Measurements from ENCODE around the gene RAD9A. TPM values are rescaled to one million over a fixed set of nuclear protein-coding genes. Genes with fewer than 3 reads are reported as not detected.

Gene RAD9A
- total and polyA plus RNA-seq, 2 of the 4 experiments (the other 2 are of a cell fraction): 2.0 to 10.3 TPM

DNA sequence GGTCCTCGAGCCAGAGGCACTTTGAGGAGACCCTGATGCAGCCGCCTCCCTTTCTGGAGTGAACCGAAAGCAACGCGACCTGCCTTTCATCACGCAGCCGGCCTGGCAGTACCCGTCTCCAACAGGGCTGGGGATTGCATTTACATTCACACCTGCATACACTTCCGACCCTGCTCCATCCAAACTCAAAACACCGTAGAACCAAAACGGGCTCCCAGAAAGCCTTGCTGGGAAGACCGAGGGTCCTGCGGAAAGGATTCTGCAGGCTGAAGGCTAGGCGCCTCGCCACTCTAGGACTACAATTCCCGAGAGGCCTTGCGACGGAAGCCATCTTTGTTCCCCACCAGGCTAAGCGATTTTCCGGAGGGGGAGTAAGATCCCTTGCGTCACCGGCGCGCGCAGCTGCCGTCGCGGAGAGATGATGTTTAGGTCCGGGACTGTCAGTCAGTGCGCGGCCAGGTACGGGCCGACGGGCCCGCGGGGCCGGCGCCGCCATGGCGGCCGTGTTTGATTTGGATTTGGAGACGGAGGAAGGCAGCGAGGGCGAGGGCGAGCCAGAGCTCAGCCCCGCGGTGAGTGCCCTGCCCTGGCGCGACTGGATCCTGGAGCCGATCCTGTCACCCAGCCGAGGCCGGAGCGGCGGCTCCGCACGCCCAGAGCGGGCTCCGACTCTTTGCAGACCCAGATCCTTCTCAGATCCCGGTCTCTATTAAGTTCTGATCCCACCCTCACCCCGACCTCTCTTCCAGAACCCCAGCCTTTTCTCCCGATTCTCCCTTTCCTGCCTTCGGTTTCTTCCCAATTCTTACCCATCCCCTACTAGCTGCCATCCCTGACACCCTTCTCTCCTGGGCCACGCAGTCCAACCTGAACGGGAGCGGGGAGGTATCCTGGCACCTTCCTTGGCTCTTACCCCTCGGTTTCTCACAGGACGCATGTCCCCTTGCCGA is 36.5 kb downstream of the RAD9A start, which contains the start of gene RPS6KB2:
TSS of gene RPS6KB2 (plus strand) at position 443 of the 950 bp plus-strand sequence. CDS start at position 495, 52 bp downstream.
- CTCF ChIA-PET: interaction anchor here (0.6 kb wide), 1 partner anchor 34 kb away, joined by 3 read pairs; no protein-coding TSS in a partner anchor
- no peaks in the 10 kb centered on the region for H3K9me3 ChIP-seq (ENCODE audit: control insufficient read depth, insufficient read depth, low read length)
- peak within 1 kb of the TSS; percentile 69 for H2BK120ac ChIP-seq (ENCODE audit: low read depth, low read length)
- intact Hi-C loops (cut with micrococcal nuclease) (no loop called here), in situ Hi-C loops (cut with MboI; ENCODE audit: low sequenced_read_pairs) (no loop called here), dilution Hi-C loops (cut with HindIII; ENCODE audit: low sequenced_read_pairs, unreplicated experiment) (no loop called here)
- peak within 1 kb of the TSS; percentile 40; the same call in 1 of the 3 replicates for H2BK15ac ChIP-seq (ENCODE audit: low read depth, low read length)
- peak; percentile 96 for DNase-seq
- H2BK20ac ChIP-seq (ENCODE audit: low read depth, low read length): no peak within 1 kb of the TSS
- H3K18ac ChIP-seq (ENCODE audit: low read depth, low read length): peak within 1 kb of the TSS; percentile 79
- peak within 1 kb of the TSS; percentile 97 for H3K4me2 ChIP-seq (ENCODE audit: low read depth, low read length)
- peaks cover 15% of the 10 kb centered on the region; the same call in 1 of the 2 replicates for H3K36me3 ChIP-seq (ENCODE audit: control insufficient read depth, insufficient read depth, low read length)
- no peaks in the 10 kb centered on the region for H3K27me3 ChIP-seq (ENCODE audit: control insufficient read depth, insufficient read depth, low read length)
- H3K27ac ChIP-seq (ENCODE audit: insufficient read depth, low read length): peak within 1 kb of the TSS; percentile 80
- H2AFZ ChIP-seq (replicated peaks; ENCODE audit: low read length, poor library complexity): peak within 1 kb of the TSS; percentile 100
- peak within 1 kb of the TSS; percentile 92 for H2BK5ac ChIP-seq (ENCODE audit: low read depth, low read length, poor library complexity, severe bottlenecking)
- peak within 1 kb of the TSS; percentile 75 for H3K4me3 ChIP-seq (ENCODE audit: insufficient read depth, low read depth, low read length)
- peak within 1 kb of the TSS; percentile 89 to 95 for H4K8ac ChIP-seq (ENCODE audit: low read depth in 2 of 2, low read length in 2 of 2)
- peak; percentile 98 for ATAC-seq (ENCODE audit: low read depth)
- peaks cover 5% of the 10 kb centered on the region for H3K4me1 ChIP-seq (ENCODE audit: control insufficient read depth, insufficient read depth, low read length)
- no TSS peak for BruUV-seq (replicated peaks)
- H3K56ac ChIP-seq (ENCODE audit: extremely low read depth, insufficient read depth, low read length): peak within 1 kb of the TSS; percentile 92
- peak within 1 kb of the TSS; percentile 89 for H4K5ac ChIP-seq (ENCODE audit: low read depth, low read length)
- WGBS, 2 experiments (ENCODE audit: extremely low coverage in 2 of 2, insufficient read length in 1 of 2): 2% methylated on average over 31 of the region's 68 CpGs; no CpG with 5 or more reads in 1 of the 2 experiments
- peak within 1 kb of the TSS; percentile 95 for H2AK5ac ChIP-seq (ENCODE audit: low read depth, low read length)
- H3K79me1 ChIP-seq (ENCODE audit: low read depth in 1 of 2, low read length in 2 of 2): peaks cover 11 to 29% of the 10 kb centered on the region in 2 experiments
- H3K4ac ChIP-seq (ENCODE audit: low read depth, low read length): peak within 1 kb of the TSS; percentile 94
- peak within 1 kb of the TSS; percentile 90 for H3K9ac ChIP-seq (ENCODE audit: low read depth, low read length)
- POLR2A ChIA-PET (ENCODE audit: unreplicated experiment): no interaction called here
- peak within 1 kb of the TSS; percentile 92 for H3K23ac ChIP-seq (ENCODE audit: low read depth, low read length)
- H4K91ac ChIP-seq (ENCODE audit: insufficient read depth, low read depth, low read length): peak within 1 kb of the TSS; percentile 90
- H3K14ac ChIP-seq (replicated peaks; ENCODE audit: low read depth, low read length): peak within 1 kb of the TSS; percentile 98
- H4K20me1 ChIP-seq (ENCODE audit: insufficient read depth, low read length): no peaks in the 10 kb centered on the region
- peak within 1 kb of the TSS; percentile 95 for H2AK9ac ChIP-seq (replicated peaks; ENCODE audit: low read depth, low read length, poor library complexity)
- H3K9me1 ChIP-seq (ENCODE audit: insufficient read depth, low read length): peaks cover 8% of the 10 kb centered on the region
- TF ChIP-seq NFE2L2 (IDR thresholded peaks at IDR 0.05; ENCODE audit: low read depth, low read length) (no peak), RCOR1 (IDR thresholded peaks at IDR 0.05; ENCODE audit: insufficient replicate concordance, low read length) (no peak), BHLHE40 (IDR thresholded peaks at IDR 0.05; ENCODE audit: low read depth, low read length) (no peak), MXI1 (IDR thresholded peaks at IDR 0.05; ENCODE audit: borderline replicate concordance, low read depth, low read length) (peak; percentile 62), MAFK (IDR thresholded peaks at IDR 0.05; ENCODE audit: low read depth, low read length) (no peak), CHD1 (IDR thresholded peaks at IDR 0.05; ENCODE audit: low read depth, low read length) (no peak), USF2 (IDR thresholded peaks at IDR 0.05; ENCODE audit: low read depth, low read length) (peak; percentile 62; the same call in 1 of the 2 replicates), FOS (IDR thresholded peaks at IDR 0.05; ENCODE audit: low read depth, low read length) (peak; percentile 36; the same call in 1 of the 2 replicates), CTCF (conservative IDR thresholded peaks at IDR 0.05; ENCODE audit: low read depth, low read length) (no peak), RFX5 (IDR thresholded peaks at IDR 0.05; ENCODE audit: low read depth, low read length) (no peak), CEBPB (IDR thresholded peaks at IDR 0.05; ENCODE audit: low read depth, low read length) (peak; percentile 86), SMC3 (IDR thresholded peaks at IDR 0.05; ENCODE audit: low read depth, low read length) (no peak)
- TF ChIP-seq, protein P1, sequence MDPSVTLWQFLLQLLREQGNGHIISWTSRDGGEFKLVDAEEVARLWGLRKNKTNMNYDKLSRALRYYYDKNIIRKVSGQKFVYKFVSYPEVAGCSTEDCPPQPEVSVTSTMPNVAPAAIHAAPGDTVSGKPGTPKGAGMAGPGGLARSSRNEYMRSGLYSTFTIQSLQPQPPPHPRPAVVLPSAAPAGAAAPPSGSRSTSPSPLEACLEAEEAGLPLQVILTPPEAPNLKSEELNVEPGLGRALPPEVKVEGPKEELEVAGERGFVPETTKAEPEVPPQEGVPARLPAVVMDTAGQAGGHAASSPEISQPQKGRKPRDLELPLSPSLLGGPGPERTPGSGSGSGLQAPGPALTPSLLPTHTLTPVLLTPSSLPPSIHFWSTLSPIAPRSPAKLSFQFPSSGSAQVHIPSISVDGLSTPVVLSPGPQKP (IDR thresholded peaks at IDR 0.05; ENCODE audit: borderline replicate concordance, low read depth, low read length): no peak
